Measurements from ENCODE around the gene COL6A5. TPM values are rescaled to one million over a fixed set of nuclear protein-coding genes. Genes with fewer than 3 reads are reported as not detected.

The COL6A5 gene
- total RNA-seq, 1 experiment from 2014 or later = not detected

GRCh38 chr3:130386604-130387263, 41.3 kb downstream of the COL6A5 start:
- intact Hi-C loops (cut with micrococcal nuclease; ENCODE audit: unreplicated experiment) = no loop called here
- no peaks in the 10 kb centered on the region for H3K9me3 ChIP-seq
- Mint-ChIP-seq H3K9me3 (ENCODE audit: unreplicated experiment) (no peaks in the 10 kb centered on the region), H3K4me1 (ENCODE audit: low read depth, unreplicated experiment) (no peaks in the 10 kb centered on the region), H3K27me3 (ENCODE audit: insufficient read depth, unreplicated experiment) (no peaks in the 10 kb centered on the region), H3K4me3 (ENCODE audit: unreplicated experiment) (no peak overlapping the region), H3K27ac (ENCODE audit: unreplicated experiment) (no peak overlapping the region), H3K36me3 (ENCODE audit: insufficient read depth, unreplicated experiment) (no peaks in the 10 kb centered on the region)
- no peaks in the 10 kb centered on the region for H3K4me1 ChIP-seq
- CTCF ChIA-PET = no interaction called here
- BruUV-seq (replicated peaks) = no TSS peak
- H3K4me3 ChIP-seq (ENCODE audit: low read depth, low read length) = no peak overlapping the region
- TF ChIP-seq CTCF (IDR thresholded peaks at IDR 0.05; ENCODE audit: insufficient read depth in 1 of 2, low read depth in 1 of 2, low read length in 1 of 2, severe bottlenecking in 1 of 2, unreplicated experiment in 1 of 2) = no peak
- DNase-seq = no peak
- no peaks in the 10 kb centered on the region for H3K27me3 ChIP-seq (replicated peaks; ENCODE audit: control insufficient read depth, insufficient read depth, low read length)
- no peaks in the 10 kb centered on the region for H3K36me3 ChIP-seq (ENCODE audit: control insufficient read depth, insufficient read depth, low read length)
- POLR2A ChIA-PET = no interaction called here

GRCh38 chr3:130389743-130390478, 44.4 kb downstream of the COL6A5 start:
- Histone ChIP-seq H3K27me3 (replicated peaks; ENCODE audit: control insufficient read depth, insufficient read depth, low read length) (no peaks in the 10 kb centered on the region), H3K9me3 (no peaks in the 10 kb centered on the region), H3K4me3 (ENCODE audit: low read depth, low read length) (no peak overlapping the region), H3K36me3 (ENCODE audit: control insufficient read depth, insufficient read depth, low read length) (no peaks in the 10 kb centered on the region), H3K4me1 (no peaks in the 10 kb centered on the region)
- H3K27ac Mint-ChIP-seq (ENCODE audit: unreplicated experiment) = no peak overlapping the region
- no peaks in the 10 kb centered on the region for H3K9me3 Mint-ChIP-seq (ENCODE audit: unreplicated experiment)
- no peak for TF ChIP-seq CTCF (IDR thresholded peaks at IDR 0.05; ENCODE audit: insufficient read depth in 1 of 2, low read depth in 1 of 2, low read length in 1 of 2, severe bottlenecking in 1 of 2, unreplicated experiment in 1 of 2)
- no peaks in the 10 kb centered on the region for H3K4me1 Mint-ChIP-seq (ENCODE audit: low read depth, unreplicated experiment)
- intact Hi-C loops (cut with micrococcal nuclease; ENCODE audit: unreplicated experiment) = no loop called here
- CTCF ChIA-PET = no interaction called here
- no TSS peak for BruUV-seq (replicated peaks)
- POLR2A ChIA-PET = no interaction called here
- H3K27me3 Mint-ChIP-seq (ENCODE audit: insufficient read depth, unreplicated experiment) = peaks cover 5% of the 10 kb centered on the region
- no peak for DNase-seq
- H3K4me3 Mint-ChIP-seq (ENCODE audit: unreplicated experiment) = no peak overlapping the region
- no peaks in the 10 kb centered on the region for H3K36me3 Mint-ChIP-seq (ENCODE audit: insufficient read depth, unreplicated experiment)

- Mint-ChIP-seq H3K9me3 (ENCODE audit: unreplicated experiment) (no peaks in the 10 kb centered on the region), H3K4me3 (ENCODE audit: unreplicated experiment) (no peak overlapping the region), H3K36me3 (ENCODE audit: insufficient read depth, unreplicated experiment) (no peaks in the 10 kb centered on the region), H3K27me3 (ENCODE audit: insufficient read depth, unreplicated experiment) (peaks cover 5% of the 10 kb centered on the region), H3K4me1 (ENCODE audit: low read depth, unreplicated experiment) (peaks cover 11% of the 10 kb centered on the region), H3K27ac (ENCODE audit: unreplicated experiment) (no peak overlapping the region)
- Histone ChIP-seq H3K4me1 (peaks cover 5% of the 10 kb centered on the region), H3K36me3 (ENCODE audit: control insufficient read depth, insufficient read depth, low read length) (no peaks in the 10 kb centered on the region), H3K27me3 (replicated peaks; ENCODE audit: control insufficient read depth, insufficient read depth, low read length) (no peaks in the 10 kb centered on the region), H3K4me3 (ENCODE audit: low read depth, low read length) (no peak overlapping the region), H3K9me3 (no peaks in the 10 kb centered on the region)
- BruUV-seq (replicated peaks) = no TSS peak
- TF ChIP-seq CTCF (IDR thresholded peaks at IDR 0.05; ENCODE audit: insufficient read depth in 1 of 2, low read depth in 1 of 2, low read length in 1 of 2, severe bottlenecking in 1 of 2, unreplicated experiment in 1 of 2) = no peak
- CTCF ChIA-PET = no interaction called here
- no peak for DNase-seq
- POLR2A ChIA-PET = no interaction called here
- intact Hi-C loops (cut with micrococcal nuclease; ENCODE audit: unreplicated experiment) = no loop called here
Observed at GRCh38 chr3:130392266-130392665, 46.8 kb downstream of the COL6A5 start.

All from Caco-2 (cell line).